NCI-H2107 (cell line): ENCODE data around the gene PRKCE.

ENCODE experiments used
- DNase-seq: peaks from one replicate; lab custom pipeline; 2025; lab: John Stamatoyannopoulos, UW

Gene PRKCE

GRCh38 chr2:46120792-46121555, 469.5 kb downstream of the PRKCE start:
- no peak for DNase-seq

GRCh38 chr2:46122318-46122976, 471.0 kb downstream of the PRKCE start:
- DNase-seq = no peak

- DNase-seq = no peak
These were observed 471.5 kb downstream of the PRKCE start for GRCh38 chr2:46123013-46123412.

DNA sequence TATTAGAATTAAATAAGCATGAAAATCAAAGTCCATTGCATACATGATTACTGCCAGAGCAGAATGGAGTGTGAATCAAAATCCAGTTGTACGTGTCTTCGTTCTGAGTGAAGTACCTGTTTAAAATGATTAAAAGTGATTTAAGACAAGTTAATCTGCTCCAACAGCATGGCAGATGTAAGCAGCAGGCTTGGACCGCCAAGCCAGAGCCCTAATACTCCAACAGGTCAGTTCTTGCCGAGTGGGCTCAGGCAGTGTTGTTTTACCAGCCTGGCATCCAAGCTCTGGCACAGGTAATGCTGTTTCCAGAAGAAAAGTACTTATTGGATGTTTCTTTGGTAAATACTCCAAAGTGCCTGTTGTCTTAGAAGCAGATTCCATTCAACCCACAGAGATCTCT, 474.3 kb downstream of the PRKCE start:
- no peak for DNase-seq

GRCh38 chr2:46126571-46126970, 475.1 kb downstream of the PRKCE start:
- no peak for DNase-seq

- no peak for DNase-seq
These were observed 475.7 kb downstream of the PRKCE start for GRCh38 chr2:46127176-46127575.

DNA sequence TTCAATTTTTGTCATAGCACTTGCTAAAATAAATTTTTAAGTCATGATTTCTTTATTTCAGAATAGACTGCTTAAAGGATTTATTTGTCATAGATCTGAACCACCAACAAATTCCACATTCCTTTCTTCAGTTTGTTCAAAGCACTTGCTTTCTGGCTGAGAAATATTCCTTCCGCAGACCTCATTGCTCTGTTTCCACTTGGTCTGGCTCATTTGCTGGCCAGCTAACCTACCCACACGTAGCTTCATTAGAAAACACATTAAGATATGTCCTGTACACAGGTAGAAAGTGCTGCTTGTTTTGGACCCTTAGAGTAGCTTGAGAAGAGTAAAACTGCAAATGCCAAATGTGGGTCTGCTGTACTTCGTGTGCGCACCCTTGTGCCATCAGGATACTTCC, 479.0 kb downstream of the PRKCE start:
- DNase-seq = no peak

DNA sequence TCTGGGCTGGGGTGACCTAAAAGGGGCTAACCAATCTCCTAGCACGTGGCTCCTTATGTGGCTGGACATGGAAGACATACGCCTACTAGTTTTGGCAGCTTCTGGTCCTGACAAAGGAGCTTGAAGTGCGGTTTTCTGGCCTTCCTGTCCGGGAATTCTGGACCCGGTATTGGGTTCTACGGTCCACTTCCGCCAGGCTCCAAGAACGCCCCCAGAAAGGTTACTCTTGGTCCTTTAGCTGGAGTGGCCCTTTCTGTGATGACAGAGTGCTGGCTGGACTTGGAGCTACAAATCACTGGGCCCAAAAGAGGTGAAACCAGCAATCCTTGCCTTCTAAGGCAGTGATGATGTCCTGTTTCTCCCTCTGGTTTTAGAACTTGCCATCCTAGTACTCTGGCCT, 481.5 kb downstream of the PRKCE start:
- no peak for DNase-seq

DNA sequence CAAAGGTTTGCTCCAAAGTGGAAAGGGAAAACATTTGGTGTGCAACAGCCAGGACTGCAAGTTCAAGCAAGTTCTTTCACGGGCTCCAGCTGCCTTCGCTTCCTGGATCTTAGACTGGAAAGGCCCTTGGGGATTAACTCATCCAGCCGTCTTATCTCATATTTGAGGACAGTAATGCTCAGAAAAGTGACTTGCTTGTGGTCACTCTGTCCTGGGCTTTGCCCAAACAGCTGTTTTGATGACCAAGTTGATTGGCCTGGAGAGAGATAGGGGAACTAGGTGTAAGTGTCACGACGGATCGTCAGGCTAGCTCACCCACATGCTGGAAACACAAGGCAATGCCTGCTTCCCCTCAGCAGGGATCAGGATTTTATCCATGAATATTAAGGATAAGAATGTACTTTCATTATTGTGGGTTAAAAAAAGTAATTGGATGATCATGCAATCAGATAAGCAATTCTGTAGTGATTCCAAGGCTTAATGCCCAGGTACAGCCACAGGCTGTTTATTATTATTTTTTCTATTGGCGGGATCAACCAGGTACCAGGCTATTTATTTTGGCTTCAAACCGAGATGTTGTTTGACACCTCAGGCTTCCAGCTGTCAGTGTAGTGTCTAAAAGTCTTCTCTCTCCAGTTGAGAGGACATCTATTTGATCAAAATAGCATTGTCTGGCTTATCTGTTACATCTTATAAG, 483.2 kb downstream of the PRKCE start:
- no peak for DNase-seq

- DNase-seq = no peak
These were observed 483.9 kb downstream of the PRKCE start for GRCh38 chr2:46135228-46135855.

- no peak for DNase-seq
These were observed 484.5 kb downstream of the PRKCE start for GRCh38 chr2:46135958-46136357.

- no peak for DNase-seq
These were observed 485.0 kb downstream of the PRKCE start for GRCh38 chr2:46136481-46136880.

- no peak for DNase-seq
These were observed 485.5 kb downstream of the PRKCE start for GRCh38 chr2:46136953-46137352.

GRCh38 chr2:46142546-46143428, 491.3 kb downstream of the PRKCE start:
- no peak for DNase-seq

GRCh38 chr2:46143429-46144132, 492.1 kb downstream of the PRKCE start:
- no peak for DNase-seq

- DNase-seq = no peak
These were observed 492.8 kb downstream of the PRKCE start for GRCh38 chr2:46144133-46144800.

GRCh38 chr2:46145017-46145416, 493.5 kb downstream of the PRKCE start:
- no peak for DNase-seq

DNA sequence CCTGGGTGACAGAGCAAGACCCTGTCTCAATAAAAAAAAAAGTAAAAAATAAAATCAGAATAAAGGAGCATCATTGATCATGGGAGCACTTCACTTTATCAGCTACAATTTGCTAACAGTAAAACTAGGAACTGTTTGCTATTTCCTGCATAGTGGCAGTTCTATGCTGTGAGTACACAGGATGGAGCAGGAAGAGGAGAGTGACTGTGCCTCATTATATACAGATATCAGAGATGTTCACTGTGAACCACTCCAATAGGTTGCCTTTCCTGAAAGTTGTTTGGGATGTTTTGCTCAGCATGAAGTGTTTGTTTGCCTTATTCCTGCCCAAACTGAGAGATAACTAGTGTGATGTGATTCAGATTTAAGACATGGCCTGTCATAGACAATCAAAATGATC, 494.4 kb downstream of the PRKCE start:
- DNase-seq = no peak

GRCh38 chr2:46146866-46147502, 495.5 kb downstream of the PRKCE start:
- DNase-seq = no peak
